Upper lobe of left lung (tissue), 6 donors: Measurements from ENCODE around the gene NLGN2. TPM values are rescaled to one million over a fixed set of nuclear protein-coding genes. Genes with fewer than 3 reads are reported as not detected.

Experiments used
- ATAC-seq, 2 donors: fragments of 200-7000 bp; cut with Tn5 transposase; one replicate each; pipeline ENCODE4 v1.9.1; 2022; ENCODE audit warnings: mild to moderate bottlenecking in 2 of 2, moderate library complexity in 2 of 2; ENCODE audit not compliant: low FRiP score in 2 of 2
- DNase-seq, 2 donors: peaks; one replicate each; pipeline ENCODE4 v3.0.0-alpha.2; 2019 to 2020
- H3K27ac ChIP-seq, 4 donors: fragments of 200-600 bp; sonication (generic); one replicate each; pipeline ENCODE4 v1.5.1; 2016 to 2019
- H3K27me3 ChIP-seq, 4 donors: fragments of 200-600 bp; sonication (generic); one replicate each; pipeline ENCODE4 v1.5.1; 2017 to 2019
- H3K36me3 ChIP-seq, 4 donors: fragments of 200-600 bp; sonication (generic); one replicate each; pipeline ENCODE4 v1.5.1; 2016 to 2019
- H3K4me1 ChIP-seq, 4 donors: fragments of 200-600 bp; sonication (generic); one replicate each; pipeline ENCODE4 v1.5.1; 2018 to 2019
- H3K4me3 ChIP-seq, 4 donors: fragments of 200-600 bp; sonication (generic); one replicate each; pipeline ENCODE4 v1.5.1; 2017 to 2019; ENCODE audit warnings: mild to moderate bottlenecking in 2 of 4, moderate library complexity in 1 of 4
- H3K9me3 ChIP-seq, 4 donors: fragments of 200-600 bp; sonication (generic); one replicate each; pipeline ENCODE4 v1.5.1; 2018 to 2019
- EP300 ChIP-seq, 4 donors: sonication (generic); formaldehyde crosslinking; IDR thresholded peaks; one replicate each; pipeline ENCODE4 v1.5.1; 2017; ENCODE audit warnings: antibody characterized with exemption in 4 of 4, control low read depth in 2 of 4
- POLR2A ChIP-seq, 4 donors: fragments of 450-650 bp; IDR thresholded peaks; one replicate each; pipeline ENCODE4 v1.5.1; 2016 to 2017; ENCODE audit warnings: antibody characterized with exemption in 4 of 4, mild to moderate bottlenecking in 2 of 4
- POLR2AphosphoS5 ChIP-seq, 2 donors: sonication (generic); formaldehyde crosslinking; IDR thresholded peaks; one replicate each; pipeline ENCODE4 v1.5.1; 2017; ENCODE audit warnings: antibody characterized with exemption in 2 of 2
- WGBS, 2 donors: methylation state at CpG; one replicate each; pipeline ENCODE4 v1.1.5; 2017 to 2018; 5-methylcytosine and 5-hydroxymethylcytosine counted together
- total RNA-seq, 6 donors: library from RNA; depleted of rRNA in 4 of 6; stranded (reverse); fragments of >200 nt in 4 of 6; gene quantifications; one replicate each; pipeline versions ENCODE4 v1.1.0 to v1.2.1, GENCODE V29; 2016 to 2021
- TF ChIP-seq, protein P1 (sequence below), 6 experiments: fragments of 450-650 bp in 4 of 6; fragments of 200-600 bp in 2 of 6; sonication (generic) in 2 of 6; IDR thresholded peaks; one replicate each; pipeline ENCODE4 v1.5.1; 2016 to 2019; ENCODE audit warnings: antibody characterized with exemption in 6 of 6
- donor health status: DM: no; HTN: no; CAD: no; lungs with moderate emphysema.
- donor health status: DM: no; HTN: yes; CAD: no; lungs with severe emphysema.

The NLGN2 gene
- total RNA-seq, 6 donors from 2014 or later, result 3.8 to 16.8 (median 8.9) TPM

DNA sequence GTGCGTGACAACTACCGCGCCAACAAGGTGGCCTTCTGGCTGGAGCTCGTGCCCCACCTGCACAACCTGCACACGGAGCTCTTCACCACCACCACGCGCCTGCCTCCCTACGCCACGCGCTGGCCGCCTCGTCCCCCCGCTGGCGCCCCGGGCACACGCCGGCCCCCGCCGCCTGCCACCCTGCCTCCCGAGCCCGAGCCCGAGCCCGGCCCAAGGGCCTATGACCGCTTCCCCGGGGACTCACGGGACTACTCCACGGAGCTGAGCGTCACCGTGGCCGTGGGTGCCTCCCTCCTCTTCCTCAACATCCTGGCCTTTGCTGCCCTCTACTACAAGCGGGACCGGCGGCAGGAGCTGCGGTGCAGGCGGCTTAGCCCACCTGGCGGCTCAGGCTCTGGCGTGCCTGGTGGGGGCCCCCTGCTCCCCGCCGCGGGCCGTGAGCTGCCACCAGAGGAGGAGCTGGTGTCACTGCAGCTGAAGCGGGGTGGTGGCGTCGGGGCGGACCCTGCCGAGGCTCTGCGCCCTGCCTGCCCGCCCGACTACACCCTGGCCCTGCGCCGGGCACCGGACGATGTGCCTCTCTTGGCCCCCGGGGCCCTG, 9.5 kb downstream of the NLGN2 start:
- Histone ChIP-seq H3K36me3 (peaks cover 0 to 11% (median 3%) of the 10 kb centered on the region in 4 donors), H3K9me3 (no peaks in the 10 kb centered on the region), H3K27me3 (no peaks in the 10 kb centered on the region), H3K4me1 (no peaks in the 10 kb centered on the region), H3K27ac (no peak overlapping the region), H3K4me3 (no peak overlapping the region)
- peak in 1 of 2 donors; percentile 83 for DNase-seq
- 94 to 95% methylated on average over 32 to 51 of the region's 54 CpGs for WGBS, 2 donors
- TF ChIP-seq EP300 (IDR thresholded peaks at IDR 0.05), result no peak
- no peak for TF ChIP-seq POLR2AphosphoS5 (IDR thresholded peaks at IDR 0.05)
- TF ChIP-seq POLR2A (IDR thresholded peaks at IDR 0.05), result no peak
- TF ChIP-seq, protein P1, sequence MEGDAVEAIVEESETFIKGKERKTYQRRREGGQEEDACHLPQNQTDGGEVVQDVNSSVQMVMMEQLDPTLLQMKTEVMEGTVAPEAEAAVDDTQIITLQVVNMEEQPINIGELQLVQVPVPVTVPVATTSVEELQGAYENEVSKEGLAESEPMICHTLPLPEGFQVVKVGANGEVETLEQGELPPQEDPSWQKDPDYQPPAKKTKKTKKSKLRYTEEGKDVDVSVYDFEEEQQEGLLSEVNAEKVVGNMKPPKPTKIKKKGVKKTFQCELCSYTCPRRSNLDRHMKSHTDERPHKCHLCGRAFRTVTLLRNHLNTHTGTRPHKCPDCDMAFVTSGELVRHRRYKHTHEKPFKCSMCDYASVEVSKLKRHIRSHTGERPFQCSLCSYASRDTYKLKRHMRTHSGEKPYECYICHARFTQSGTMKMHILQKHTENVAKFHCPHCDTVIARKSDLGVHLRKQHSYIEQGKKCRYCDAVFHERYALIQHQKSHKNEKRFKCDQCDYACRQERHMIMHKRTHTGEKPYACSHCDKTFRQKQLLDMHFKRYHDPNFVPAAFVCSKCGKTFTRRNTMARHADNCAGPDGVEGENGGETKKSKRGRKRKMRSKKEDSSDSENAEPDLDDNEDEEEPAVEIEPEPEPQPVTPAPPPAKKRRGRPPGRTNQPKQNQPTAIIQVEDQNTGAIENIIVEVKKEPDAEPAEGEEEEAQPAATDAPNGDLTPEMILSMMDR (IDR thresholded peaks at IDR 0.05), result no peak
- ATAC-seq, result no peak

- Histone ChIP-seq H3K27ac (no peak overlapping the region), H3K4me1 (no peaks in the 10 kb centered on the region), H3K36me3 (peaks cover 0 to 11% (median 3%) of the 10 kb centered on the region in 4 donors), H3K4me3 (no peak overlapping the region), H3K9me3 (no peaks in the 10 kb centered on the region), H3K27me3 (no peaks in the 10 kb centered on the region)
- ATAC-seq, result no peak
- 82 to 85% methylated on average over 9 to 15 of the region's 18 CpGs for WGBS, 2 donors
- TF ChIP-seq POLR2A (IDR thresholded peaks at IDR 0.05), result no peak
- TF ChIP-seq EP300 (IDR thresholded peaks at IDR 0.05), result no peak
- no peak for TF ChIP-seq POLR2AphosphoS5 (IDR thresholded peaks at IDR 0.05)
- TF ChIP-seq, protein P1 (IDR thresholded peaks at IDR 0.05), result no peak
- DNase-seq, result peak in 1 of 2 donors; percentile 58
Observed at GRCh38 chr17:7418472-7419152, 11.0 kb downstream of the NLGN2 start.

DNA sequence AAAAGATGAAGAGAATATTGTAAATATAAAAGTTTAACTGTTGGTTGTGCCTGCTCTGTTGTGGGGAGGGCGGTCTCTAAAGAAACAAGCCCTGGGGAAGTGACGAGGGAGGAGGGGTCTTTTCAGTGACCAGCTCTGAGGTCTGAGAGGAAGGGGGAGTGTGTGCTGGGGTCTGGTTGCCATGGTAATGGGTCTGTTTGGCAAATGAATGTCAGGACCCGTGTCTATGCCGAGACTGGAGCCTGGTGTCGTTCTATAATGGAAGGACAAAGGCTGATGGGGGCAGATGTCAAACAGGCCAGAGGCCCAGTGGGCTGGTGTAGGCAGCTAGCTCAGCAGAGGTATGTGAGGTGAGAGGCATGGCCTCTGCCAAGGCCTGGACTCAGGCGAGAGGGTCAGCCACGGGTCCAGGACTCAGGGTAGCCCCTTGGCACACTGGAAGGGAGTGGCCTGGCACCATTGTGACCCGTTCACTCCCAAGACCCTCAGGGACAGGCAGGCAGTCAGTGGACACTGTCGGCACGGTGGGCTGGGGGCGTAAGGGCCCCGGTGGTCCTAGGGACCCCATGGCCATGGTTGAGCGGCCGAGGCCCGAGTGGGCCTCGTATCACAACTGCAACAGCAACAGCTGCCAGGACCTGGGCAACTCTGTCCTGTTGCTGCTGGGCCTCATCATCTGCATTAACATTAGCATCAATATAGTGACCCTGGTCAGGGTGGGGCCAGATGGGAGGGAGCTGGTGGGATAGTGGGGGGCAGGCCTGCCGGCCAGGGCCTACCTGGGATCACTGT, 12.4 kb downstream of the NLGN2 start, which contains the start of gene SPEM1:
TSS of gene SPEM1 (plus strand) at position 506 of the 792 bp plus-strand sequence. CDS start at position 567, 61 bp downstream.
- Histone ChIP-seq H3K27ac (no peak within 1 kb of the TSS), H3K4me3 (no peak within 1 kb of the TSS), H3K36me3 (peaks cover 0 to 11% (median 3%) of the 10 kb centered on the region in 4 donors), H3K4me1 (no peaks in the 10 kb centered on the region), H3K9me3 (no peaks in the 10 kb centered on the region), H3K27me3 (no peaks in the 10 kb centered on the region)
- DNase-seq, result peak in 1 of 2 donors; percentile 55
- whole genome bisulfite sequencing, 2 donors, result 65 to 87% methylated on average over 6 to 17 of the region's 17 CpGs
- TF ChIP-seq, protein P1 (IDR thresholded peaks at IDR 0.05), result no peak
- TF ChIP-seq POLR2A (IDR thresholded peaks at IDR 0.05) (no peak), POLR2AphosphoS5 (IDR thresholded peaks at IDR 0.05) (no peak), EP300 (IDR thresholded peaks at IDR 0.05) (no peak)
- ATAC-seq, result peak in 1 of 2 donors; percentile 15

DNA sequence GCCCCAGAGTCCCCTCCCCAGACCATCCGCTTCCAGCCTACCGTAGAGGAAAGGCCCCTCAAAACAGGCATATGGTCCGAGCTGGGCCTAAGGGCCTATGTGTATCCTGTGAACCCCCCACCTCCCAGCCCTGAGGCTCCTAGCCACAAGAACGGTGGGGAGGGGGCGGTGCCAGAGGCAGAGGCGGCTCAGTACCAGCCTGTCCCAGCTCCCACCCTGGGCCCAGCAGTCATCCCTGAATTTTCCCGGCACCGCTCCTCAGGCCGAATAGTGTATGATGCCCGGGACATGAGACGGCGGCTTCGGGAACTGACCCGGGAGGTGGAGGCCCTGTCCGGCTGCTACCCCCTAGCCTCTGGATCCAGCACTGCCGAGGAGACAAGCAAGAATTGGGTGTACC, 13.5 kb downstream of the NLGN2 start:
- 98 to 99% methylated on average over 15 of the region's 16 CpGs for WGBS, 2 donors
- ATAC-seq, result no peak
- H3K4me1 ChIP-seq, result no peaks in the 10 kb centered on the region
- TF ChIP-seq EP300 (IDR thresholded peaks at IDR 0.05), result no peak
- TF ChIP-seq, protein P1 (IDR thresholded peaks at IDR 0.05), result no peak
- TF ChIP-seq POLR2AphosphoS5 (IDR thresholded peaks at IDR 0.05), result no peak
- no peak for TF ChIP-seq POLR2A (IDR thresholded peaks at IDR 0.05)
- no peaks in the 10 kb centered on the region for H3K9me3 ChIP-seq
- H3K27me3 ChIP-seq, result no peaks in the 10 kb centered on the region
- H3K36me3 ChIP-seq, result peaks cover 0 to 6% (median 2%) of the 10 kb centered on the region in 4 donors
- no peak overlapping the region for H3K27ac ChIP-seq
- peak in 1 of 2 donors; percentile 56 for DNase-seq
- no peak overlapping the region for H3K4me3 ChIP-seq
